Transverse colon (tissue), 4 donors: ENCODE measurements around the gene ZNF91.

Source experiments
- EP300 ChIP-seq: sonication (generic); formaldehyde crosslinking; IDR thresholded peaks from one replicate; pipeline ENCODE4 v1.6.1; 2017; ENCODE audit warnings: antibody characterized with exemption, low read depth
- POLR2A ChIP-seq: fragments of 450-650 bp; IDR thresholded peaks from one replicate; pipeline ENCODE4 v1.6.1; 2016; ENCODE audit warnings: antibody characterized with exemption, mild to moderate bottlenecking, moderate library complexity
- POLR2AphosphoS5 ChIP-seq, 3 donors: sonication (generic); formaldehyde crosslinking; IDR thresholded peaks; one replicate each; pipeline ENCODE4 v1.6.1; 2016; ENCODE audit warnings: antibody characterized with exemption in 3 of 3
- TF ChIP-seq, protein P1 (sequence below), 5 experiments: fragments of 200-600 bp in 3 of 5; fragments of 450-650 bp in 2 of 5; sonication (generic) in 3 of 5; IDR thresholded peaks; 1 replicate in 2 of 5; 2 replicates in 3 of 5; pipeline ENCODE4 v1.5.1; 2016 to 2017; ENCODE audit warnings: antibody characterized with exemption in 5 of 5, inconsistent platforms in 3 of 5, mild to moderate bottlenecking in 2 of 5, moderate library complexity in 1 of 5

DNA sequence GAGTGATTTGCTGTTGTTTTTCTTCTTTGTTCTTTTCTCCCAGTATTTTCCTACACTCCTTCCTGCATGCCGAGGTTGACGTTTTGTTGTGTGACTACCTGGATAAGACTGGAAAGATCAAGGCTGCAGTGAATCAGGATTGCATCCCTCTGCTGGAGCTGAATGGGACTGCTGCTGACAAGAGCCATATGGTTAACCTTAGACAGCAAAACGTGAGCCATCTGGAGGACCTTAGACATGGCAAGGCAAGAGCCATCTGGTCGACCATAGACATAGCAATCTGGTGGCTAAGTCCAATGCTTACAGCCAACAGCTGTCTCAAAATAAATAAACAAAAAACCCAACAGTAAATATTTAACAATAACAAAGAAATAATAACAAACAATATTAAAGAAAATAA is 42.6 kb upstream of the ZNF91 start:
- TF ChIP-seq, protein P1, sequence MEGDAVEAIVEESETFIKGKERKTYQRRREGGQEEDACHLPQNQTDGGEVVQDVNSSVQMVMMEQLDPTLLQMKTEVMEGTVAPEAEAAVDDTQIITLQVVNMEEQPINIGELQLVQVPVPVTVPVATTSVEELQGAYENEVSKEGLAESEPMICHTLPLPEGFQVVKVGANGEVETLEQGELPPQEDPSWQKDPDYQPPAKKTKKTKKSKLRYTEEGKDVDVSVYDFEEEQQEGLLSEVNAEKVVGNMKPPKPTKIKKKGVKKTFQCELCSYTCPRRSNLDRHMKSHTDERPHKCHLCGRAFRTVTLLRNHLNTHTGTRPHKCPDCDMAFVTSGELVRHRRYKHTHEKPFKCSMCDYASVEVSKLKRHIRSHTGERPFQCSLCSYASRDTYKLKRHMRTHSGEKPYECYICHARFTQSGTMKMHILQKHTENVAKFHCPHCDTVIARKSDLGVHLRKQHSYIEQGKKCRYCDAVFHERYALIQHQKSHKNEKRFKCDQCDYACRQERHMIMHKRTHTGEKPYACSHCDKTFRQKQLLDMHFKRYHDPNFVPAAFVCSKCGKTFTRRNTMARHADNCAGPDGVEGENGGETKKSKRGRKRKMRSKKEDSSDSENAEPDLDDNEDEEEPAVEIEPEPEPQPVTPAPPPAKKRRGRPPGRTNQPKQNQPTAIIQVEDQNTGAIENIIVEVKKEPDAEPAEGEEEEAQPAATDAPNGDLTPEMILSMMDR (IDR thresholded peaks at IDR 0.05) = no peak
- TF ChIP-seq POLR2AphosphoS5 (IDR thresholded peaks at IDR 0.05) (no peak), POLR2A (no peak), EP300 (no peak)
